T-helper 2 cell (primary cell): ENCODE data around the gene CNNM2.
A peak's percentile ranks its signal among the peaks of the same experiment; 100 is the strongest.

Experiments used
- DNase-seq, 5 experiments: peaks; one replicate each; pipeline versions ENCODE4 v3.0.0 to v3.0.0-alpha.2; 2012 to 2022
- total RNA-seq, 2 donors: gene quantifications; one replicate each; lab custom pipeline; 2026; lab: John Stamatoyannopoulos, UW

The CNNM2 gene
- total RNA-seq = 16.5 to 23.6 reads per million in 2 donors

DNA sequence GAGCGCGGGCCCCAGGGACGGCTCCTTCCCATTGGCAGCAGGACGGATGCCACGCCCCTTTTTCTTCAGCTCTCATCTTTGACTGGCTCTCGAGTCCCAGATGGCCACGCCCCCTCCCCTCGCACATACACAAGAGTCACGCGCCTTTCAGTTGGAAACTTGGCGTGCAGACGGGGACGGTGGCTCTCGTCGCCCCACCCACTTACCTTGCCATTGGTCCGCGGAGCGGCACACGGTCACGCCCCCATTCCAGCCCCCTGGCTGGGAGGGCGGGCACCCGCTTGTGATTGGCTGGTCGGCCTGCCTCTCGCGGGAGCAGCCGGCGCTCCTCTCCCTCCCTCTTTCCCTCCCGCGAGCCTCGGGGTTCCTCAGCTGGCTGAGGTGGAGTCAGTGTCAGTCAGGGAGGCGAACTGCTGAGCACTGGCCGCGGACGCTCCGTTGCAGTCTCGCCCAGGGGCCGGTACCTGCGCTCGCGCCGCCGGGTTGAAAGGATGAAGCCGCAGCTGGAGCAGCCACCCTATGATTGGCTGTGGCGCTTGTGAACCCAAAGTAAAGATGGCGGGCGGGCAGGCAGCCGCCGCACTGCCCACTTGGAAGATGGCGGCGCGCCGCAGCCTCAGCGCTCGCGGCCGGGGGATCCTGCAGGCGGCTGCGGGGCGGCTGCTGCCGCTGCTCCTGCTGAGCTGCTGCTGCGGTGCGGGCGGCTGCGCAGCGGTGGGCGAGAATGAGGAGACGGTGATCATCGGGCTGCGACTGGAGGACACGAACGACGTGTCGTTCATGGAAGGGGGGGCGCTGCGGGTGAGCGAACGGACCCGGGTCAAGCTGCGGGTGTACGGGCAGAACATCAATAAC, at the start of gene CNNM2:
TSS of gene CNNM2 (plus strand) at position 333 of the 855 bp plus-strand sequence. CDS start at position 520, 187 bp downstream.
- DNase-seq = peak; percentile 99 to 100 (median 99)

DNA sequence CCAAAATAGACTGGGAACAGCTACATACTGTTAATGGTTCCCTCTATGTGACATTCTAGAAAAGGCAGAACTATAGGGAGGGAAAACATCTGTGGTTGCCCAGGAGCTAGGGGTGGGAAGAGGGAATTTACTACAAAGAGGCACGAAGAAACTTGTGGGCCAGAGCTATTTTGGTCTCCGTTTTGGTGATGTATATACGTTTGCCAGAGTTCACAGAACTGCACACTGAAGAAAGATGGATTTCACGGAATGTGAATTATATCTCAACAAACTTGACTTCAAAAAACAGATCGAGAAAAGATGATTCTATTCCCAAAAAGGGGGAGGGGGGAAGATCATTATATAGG, 49.2 kb upstream of the CNNM2 start:
- no peak for DNase-seq

DNA sequence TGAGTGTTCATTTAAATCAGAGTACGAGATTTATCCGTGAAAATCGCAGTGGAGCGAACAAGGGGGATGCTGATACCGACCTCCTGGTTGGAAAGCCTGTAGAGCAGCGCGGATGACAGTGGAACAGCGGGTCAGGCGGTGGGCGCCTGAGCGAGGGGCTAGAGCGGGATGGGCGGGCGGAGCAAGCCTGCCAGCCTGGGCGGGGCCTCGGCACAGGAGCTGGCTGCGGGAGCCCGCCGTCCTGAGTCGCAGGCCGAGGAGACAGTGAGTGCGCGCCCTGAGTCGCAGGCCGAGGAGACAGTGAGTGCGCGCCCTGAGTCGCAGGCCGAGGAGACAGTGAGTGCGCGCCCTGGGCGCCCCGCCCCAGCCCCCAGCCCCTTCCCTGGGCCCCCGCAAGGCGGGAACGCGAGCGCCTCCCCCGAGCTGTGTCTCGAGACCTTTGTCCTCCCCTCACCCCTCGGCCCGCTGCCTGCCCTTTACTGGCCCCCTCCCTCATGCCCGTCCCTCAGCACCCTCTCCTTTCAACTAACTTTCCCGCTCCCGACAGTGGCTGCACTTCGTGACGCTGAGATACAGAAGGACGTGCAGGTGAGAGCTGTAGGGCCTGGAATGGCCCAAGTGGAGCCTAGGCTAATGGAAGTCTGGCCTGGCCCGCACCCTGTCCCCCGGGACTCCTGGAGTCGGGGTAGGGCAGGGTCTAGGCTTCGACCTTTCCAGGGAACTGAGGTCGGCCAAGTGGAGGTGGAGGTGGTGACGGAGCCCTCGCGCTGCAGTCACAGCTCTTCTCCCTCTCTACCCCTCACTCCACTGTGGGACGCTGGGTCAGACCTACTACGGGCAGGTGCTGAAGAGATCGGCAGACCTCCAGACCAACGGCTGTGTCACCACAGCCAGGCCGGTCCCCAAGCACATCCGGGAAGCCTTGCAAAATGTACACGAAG, 48.6 kb upstream of the CNNM2 start, which contains the start of gene AS3MT:
TSS of gene AS3MT (plus strand) at position 213 of the 941 bp plus-strand sequence. CDS start at position 336, 123 bp downstream.
- DNase-seq = peak in 1 of 5 experiments; percentile 34

DNA sequence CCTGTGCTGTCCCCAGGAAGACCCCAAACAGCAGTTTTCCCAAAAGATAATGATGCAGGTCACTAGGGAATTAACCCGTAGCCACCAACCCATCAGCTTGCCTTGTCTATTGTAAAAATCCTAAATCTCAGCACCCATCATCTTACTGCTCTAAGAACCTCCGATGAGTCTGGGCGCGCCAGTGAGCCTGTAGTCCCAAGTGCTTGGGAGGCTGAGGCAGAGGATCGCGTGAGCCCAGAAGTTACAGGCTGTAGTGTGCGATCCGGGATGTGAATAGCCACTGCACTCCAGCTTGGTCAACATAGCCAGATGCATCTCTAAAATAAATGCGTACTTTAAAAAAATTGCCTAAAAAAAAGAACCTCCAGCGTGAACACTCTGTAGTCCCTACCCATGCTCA, 47.9 kb upstream of the CNNM2 start:
- DNase-seq = no peak

DNA sequence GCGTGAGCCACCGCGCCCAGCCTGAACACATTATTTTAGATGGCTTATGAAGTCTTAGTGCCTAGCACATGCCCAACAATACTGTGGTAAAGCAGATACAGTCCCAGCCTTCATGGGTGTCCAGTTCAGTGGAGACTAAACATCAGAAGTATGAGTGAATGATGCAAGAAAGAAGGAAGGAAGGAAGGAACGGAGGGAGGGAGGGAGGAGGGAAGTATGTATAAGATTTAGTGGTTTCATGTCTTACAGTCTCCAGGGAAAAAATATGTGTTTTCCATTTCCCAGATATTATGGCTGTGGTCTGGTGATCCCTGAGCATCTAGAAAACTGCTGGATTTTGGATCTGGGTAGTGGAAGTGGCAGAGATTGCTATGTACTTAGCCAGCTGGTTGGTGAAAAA, 45.9 kb upstream of the CNNM2 start:
- no peak for DNase-seq

DNA sequence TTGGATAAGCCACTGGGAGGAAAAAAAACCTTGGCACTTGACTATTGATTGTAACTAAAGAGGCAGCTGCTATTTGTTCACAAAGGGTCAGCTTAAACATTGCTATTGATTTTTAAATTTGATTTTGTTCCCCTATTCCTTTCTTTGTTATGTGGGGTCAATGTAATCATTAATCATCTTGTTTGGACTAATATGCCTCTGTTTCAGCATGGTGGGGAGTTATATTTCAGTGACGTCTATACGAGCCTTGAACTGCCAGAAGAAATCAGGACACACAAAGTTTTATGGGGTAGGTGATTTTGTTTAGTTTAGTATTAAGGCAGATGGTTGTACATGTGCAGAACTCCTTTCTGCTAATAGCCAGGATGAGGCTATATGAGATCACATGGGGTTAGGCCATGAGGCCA, 41.3 kb upstream of the CNNM2 start:
- no peak for DNase-seq

GRCh38 chr10:102878629-102879028, 39.5 kb upstream of the CNNM2 start:
- DNase-seq = no peak

DNA sequence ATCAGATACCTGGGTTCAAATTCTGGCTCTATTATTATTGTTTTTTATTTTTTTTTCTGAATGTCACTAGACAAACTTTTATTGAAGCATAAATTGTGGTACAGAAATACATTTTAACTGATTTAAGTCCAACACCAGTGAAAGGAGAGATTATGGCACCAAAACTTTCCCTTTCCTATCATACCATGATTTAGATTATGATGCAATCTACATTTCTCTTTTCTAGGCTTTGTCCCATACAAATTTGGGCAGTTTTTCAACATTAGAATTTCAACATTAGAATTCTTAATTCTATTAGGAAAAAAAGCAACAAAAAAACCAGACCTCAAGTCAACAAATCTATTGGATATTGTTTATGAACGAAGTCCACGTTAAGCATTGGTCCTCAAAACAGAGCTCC, 37.8 kb upstream of the CNNM2 start:
- no peak for DNase-seq

GRCh38 chr10:102888048-102888447, 30.0 kb upstream of the CNNM2 start:
- DNase-seq = no peak

DNA sequence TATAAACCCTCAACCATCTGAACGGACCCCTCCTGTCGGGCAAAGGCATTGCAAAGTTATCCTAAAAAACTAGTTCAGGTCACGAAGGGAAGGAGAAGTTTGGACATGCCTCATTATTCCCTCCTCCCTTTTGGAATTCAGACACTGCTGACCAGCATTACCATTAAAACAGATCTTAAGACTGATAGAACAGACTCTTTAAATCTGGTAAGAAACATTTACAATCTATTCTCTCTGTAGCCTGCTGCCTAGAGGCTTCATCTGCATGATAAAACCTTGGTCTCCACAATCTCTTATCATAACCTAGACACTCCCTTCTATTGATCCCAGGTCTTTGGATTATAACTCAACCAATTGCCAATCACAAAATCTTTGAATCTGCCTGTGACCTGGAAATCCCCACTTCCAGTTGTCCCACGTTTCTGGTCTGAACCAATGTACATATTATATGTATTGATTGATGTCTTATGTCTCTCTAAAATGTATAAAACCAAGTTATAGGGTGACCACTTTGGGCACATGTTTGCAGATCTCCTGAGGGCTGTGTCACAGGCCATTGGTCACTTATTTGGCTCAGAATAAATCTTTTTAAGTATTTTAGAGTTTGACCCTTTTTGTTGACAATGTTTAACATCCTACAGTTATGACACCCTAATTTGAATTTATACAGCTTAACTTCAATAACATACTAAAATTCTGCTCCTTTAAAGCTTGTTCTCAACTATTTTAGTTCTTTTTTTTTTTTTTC, 23.5 kb upstream of the CNNM2 start:
- no peak for DNase-seq

- DNase-seq = no peak
Observed at GRCh38 chr10:102900006-102900405, 18.1 kb upstream of the CNNM2 start.

GRCh38 chr10:102904346-102904745, 13.7 kb upstream of the CNNM2 start:
- DNase-seq = no peak

DNA sequence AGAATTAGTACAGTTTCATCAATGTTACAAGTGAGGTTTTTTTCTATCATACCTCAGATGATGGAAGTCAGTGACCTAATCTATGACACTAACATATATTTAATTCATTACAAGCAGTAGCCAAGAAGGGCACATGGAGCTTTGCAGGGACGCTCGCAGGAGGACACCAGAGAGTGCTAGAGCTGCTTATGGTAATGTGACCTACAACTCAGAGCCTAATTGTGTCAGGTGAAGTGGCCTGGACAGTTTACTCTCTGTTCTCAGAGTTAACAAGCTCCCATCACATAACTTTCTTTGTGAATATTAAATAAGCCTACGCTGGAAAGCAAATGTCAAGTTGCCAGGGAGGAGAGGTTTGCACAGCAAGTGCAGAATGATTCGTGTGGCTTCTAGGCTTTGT, 11.6 kb upstream of the CNNM2 start:
- DNase-seq = no peak

- DNase-seq = peak in 1 of 5 experiments; percentile 44
Observed at GRCh38 chr10:102914781-102915180, 3.3 kb upstream of the CNNM2 start.

- no peak for DNase-seq
Observed at GRCh38 chr10:102916173-102916572, 1.9 kb upstream of the CNNM2 start.

- peak; percentile 63 to 84 (median 72) for DNase-seq
Observed at GRCh38 chr10:102917314-102917961, 656 bp upstream of the CNNM2 start.

DNA sequence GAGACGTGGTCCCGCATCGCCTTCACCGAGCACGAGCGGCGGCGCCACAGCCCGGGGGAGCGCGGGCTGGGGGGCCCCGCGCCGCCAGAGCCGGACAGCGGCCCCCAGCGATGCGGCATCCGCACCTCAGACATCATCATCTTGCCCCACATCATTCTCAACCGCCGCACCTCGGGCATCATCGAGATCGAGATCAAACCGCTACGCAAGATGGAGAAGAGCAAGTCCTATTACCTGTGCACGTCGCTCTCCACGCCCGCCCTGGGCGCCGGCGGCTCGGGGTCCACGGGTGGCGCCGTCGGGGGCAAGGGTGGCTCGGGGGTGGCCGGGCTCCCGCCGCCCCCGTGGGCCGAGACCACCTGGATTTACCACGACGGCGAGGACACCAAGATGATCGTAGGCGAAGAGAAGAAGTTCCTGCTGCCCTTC, 737 bp downstream of the CNNM2 start:
- DNase-seq = peak in 3 of 5 experiments; percentile 22 to 72 (median 26)

DNA sequence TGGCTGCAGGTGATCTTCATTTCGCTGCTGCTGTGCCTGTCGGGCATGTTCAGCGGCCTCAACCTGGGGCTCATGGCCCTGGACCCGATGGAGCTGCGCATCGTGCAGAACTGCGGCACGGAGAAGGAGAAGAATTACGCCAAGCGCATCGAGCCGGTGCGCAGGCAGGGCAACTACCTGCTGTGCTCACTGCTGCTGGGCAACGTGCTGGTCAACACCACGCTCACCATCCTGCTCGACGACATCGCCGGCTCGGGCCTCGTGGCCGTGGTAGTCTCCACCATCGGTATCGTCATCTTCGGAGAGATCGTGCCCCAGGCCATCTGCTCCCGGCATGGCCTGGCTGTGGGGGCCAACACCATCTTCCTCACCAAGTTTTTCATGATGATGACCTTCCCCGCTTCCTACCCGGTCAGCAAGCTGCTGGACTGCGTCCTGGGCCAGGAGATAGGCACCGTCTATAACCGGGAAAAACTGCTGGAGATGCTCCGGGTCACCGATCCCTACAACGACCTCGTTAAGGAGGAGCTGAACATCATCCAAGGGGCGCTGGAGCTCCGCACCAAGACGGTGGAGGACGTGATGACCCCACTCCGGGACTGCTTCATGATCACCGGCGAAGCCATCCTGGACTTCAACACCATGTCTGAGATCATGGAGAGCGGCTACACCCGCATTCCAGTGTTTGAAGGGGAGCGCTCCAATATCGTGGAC, 1.3 kb downstream of the CNNM2 start:
- peak in 1 of 5 experiments; percentile 48 for DNase-seq

GRCh38 chr10:102919992-102920739, 2.1 kb downstream of the CNNM2 start:
- no peak for DNase-seq

DNA sequence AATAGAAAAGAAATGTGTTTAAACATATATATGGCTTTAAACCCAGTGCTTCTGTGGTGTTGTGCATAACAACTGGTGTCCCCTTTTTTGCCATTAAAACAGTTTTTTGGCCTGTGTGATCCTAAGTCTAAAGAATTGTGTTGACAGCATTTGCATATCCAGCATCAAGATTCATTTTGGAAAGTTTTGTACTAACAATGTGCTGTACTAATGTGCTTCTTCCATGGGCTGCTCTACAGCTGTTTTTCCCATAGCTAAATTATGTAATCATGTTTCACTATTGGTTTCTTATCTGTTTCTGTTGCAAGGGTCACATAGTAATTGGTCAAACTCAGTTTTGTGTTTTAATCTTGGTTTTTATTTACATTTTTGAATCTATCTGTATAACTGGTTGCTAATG, 5.5 kb downstream of the CNNM2 start:
- DNase-seq = no peak

DNA sequence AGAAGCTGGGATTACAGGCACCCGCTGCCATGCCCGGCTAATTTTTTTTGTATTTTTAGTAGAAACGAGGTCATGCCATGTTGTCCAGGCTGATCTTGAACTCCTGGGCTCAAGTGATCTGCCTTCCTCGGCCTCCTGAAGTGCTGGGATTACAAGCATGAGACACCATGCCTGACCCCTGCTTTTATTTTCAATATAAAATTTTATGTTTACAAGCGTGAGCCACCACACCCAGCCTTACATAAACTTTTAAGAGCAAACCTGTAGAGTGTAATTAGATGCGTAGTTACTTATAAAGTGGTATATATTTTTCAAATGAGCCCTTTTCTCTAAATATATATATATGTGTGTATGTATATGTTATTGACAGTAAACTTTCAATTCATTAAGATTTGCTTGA, 8.7 kb downstream of the CNNM2 start:
- DNase-seq = no peak
